Mucosa of rectum (tissue), 2 donors: ENCODE data around the gene NFE2.
"Not testable (repeated sequence)": the region's sequence is repeated elsewhere in the genome, so short reads cannot be mapped to it uniquely, and the experiment has no call there.

Source experiments
- H3K27ac ChIP-seq, 2 donors: one replicate each; pipeline ENCODE4 v1.7.0; 2013; ENCODE audit warnings: inconsistent platforms in 2 of 2, low read depth in 2 of 2, low read length in 2 of 2
- H3K27me3 ChIP-seq, 2 donors: one replicate each; pipeline ENCODE4 v1.7.0; 2013; ENCODE audit warnings: low read length in 2 of 2; ENCODE audit not compliant: control insufficient read depth in 2 of 2, insufficient read depth in 2 of 2
- H3K36me3 ChIP-seq, 2 donors: one replicate each; pipeline ENCODE4 v1.7.0; 2013; ENCODE audit warnings: low read length in 2 of 2; ENCODE audit not compliant: control insufficient read depth in 2 of 2, insufficient read depth in 2 of 2
- H3K4me1 ChIP-seq, 2 donors: one replicate each; pipeline ENCODE4 v1.7.0; 2013; ENCODE audit warnings: low read length in 2 of 2, mild to moderate bottlenecking in 1 of 2; ENCODE audit not compliant: control insufficient read depth in 2 of 2, insufficient read depth in 2 of 2
- H3K4me3 ChIP-seq, 2 donors: one replicate each; pipeline ENCODE4 v1.7.0; 2013; ENCODE audit warnings: low read length in 2 of 2
- H3K9ac ChIP-seq, 2 donors: one replicate each; pipeline ENCODE4 v1.7.0; 2013; ENCODE audit warnings: low read length in 2 of 2, low read depth in 1 of 2, mild to moderate bottlenecking in 1 of 2
- H3K9me3 ChIP-seq, 2 donors: one replicate each; pipeline ENCODE4 v1.7.0; 2013; ENCODE audit warnings: low read length in 2 of 2; ENCODE audit not compliant: control insufficient read depth in 2 of 2
- donor health status: healthy.
- donor health status: Normal muscosa, but diverticular disease.

The NFE2 gene

GRCh38 chr12:54281694-54282093, 19.1 kb downstream of the NFE2 start:
- Histone ChIP-seq H3K4me3 (peak overlapping the region; percentile 73 to 99), H3K36me3 (peaks cover 37 to 41% of the 10 kb centered on the region in 2 donors), H3K4me1 (peaks cover 50 to 60% of the 10 kb centered on the region in 2 donors), H3K27ac (peak overlapping the region; percentile 93 to 99), H3K9ac (peak overlapping the region; percentile 84 to 99)
- H3K27me3 ChIP-seq, H3K9me3 ChIP-seq: not testable (repeated sequence)

DNA sequence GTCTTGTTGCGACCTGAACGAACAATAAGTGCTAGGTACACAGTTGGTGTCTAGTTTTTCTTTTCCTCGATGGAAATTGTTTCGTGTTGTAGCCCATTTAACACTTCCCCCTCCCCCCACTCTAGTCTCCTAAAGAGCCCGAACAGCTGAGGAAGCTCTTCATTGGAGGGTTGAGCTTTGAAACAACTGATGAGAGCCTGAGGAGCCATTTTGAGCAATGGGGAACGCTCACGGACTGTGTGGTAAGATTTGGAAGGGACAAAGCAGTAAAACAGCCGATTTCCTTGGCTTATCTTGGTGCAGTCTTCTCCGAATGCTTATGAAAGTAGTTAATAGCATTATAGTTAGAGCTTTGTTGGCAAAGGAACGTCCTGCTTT, 19.6 kb downstream of the NFE2 start:
- H3K27me3 ChIP-seq, H3K9me3 ChIP-seq: not testable (repeated sequence)
- peaks cover 50 to 56% of the 10 kb centered on the region in 2 donors for H3K4me1 ChIP-seq
- H3K4me3 ChIP-seq, result peak overlapping the region; percentile 73 to 99
- H3K36me3 ChIP-seq, result peaks cover 33 to 37% of the 10 kb centered on the region in 2 donors
- peak overlapping the region; percentile 93 to 99 for H3K27ac ChIP-seq
- H3K9ac ChIP-seq, result peak overlapping the region; percentile 84 to 99

- no peaks in the 10 kb centered on the region for H3K9me3 ChIP-seq
- H3K9ac ChIP-seq, result peak within 1 kb of the TSS; percentile 84 to 99
- H3K27me3 ChIP-seq, result no peaks in the 10 kb centered on the region
- H3K4me3 ChIP-seq, result peak within 1 kb of the TSS; percentile 73 to 99
- H3K36me3 ChIP-seq, result peaks cover 27 to 31% of the 10 kb centered on the region in 2 donors
- H3K27ac ChIP-seq, result peak within 1 kb of the TSS; percentile 93 to 99
- peaks cover 47 to 50% of the 10 kb centered on the region in 2 donors for H3K4me1 ChIP-seq
Measured at GRCh38 chr12:54280468-54281260, 20.2 kb downstream of the NFE2 start, which contains the start of gene HNRNPA1. HNRNPA1 (plus strand) TSS chr12:54280726; CDS start chr12:54280808, 82 bp downstream.

DNA sequence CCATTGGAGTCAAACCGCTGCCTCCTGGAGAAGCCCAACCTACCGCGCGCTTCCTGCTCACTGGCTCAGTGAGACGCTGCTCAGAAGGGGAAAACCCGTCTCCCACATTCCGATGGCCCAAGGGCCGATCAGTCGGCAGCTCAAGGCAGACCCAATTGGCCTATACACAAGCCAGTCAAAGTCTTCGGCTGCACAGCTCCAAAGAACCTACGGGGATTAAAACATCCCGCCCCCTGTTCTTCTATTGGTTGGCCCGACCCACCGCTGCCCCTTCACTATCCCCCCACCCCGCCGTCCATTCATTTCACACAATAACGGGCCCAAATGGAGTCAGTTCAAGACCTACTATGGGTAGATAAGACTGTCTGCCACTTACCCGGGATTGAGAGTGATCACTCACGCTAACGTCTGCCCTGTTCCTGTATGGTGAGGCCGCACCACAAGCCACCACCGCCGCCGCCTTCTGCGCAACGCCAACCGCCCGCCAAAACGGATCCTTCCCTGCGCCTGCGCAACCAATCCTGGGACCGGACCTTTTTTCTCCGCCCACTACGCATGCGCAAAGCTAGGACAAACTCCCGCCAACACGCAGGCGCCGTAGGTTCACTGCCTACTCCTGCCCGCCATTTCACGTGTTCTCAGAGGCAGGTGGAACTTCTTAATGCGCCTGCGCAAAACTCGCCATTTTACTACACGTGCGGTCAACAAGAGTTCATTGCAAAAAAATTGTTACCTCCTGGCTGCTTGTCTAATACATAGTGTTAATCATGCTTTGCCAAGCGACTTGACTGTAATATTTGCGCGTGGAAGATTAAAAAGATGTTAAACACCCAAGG, 21.0 kb downstream of the NFE2 start, which contains the start of gene CBX5:
CBX5 (minus strand) TSS at position 491 of the 836 bp plus-strand sequence. CDS start 22,472 bp downstream, outside the sequence.
- H3K36me3 ChIP-seq, result peaks cover 25% of the 10 kb centered on the region in 2 donors
- peak within 1 kb of the TSS; percentile 84 to 99 for H3K9ac ChIP-seq
- peaks cover 39 to 44% of the 10 kb centered on the region in 2 donors for H3K4me1 ChIP-seq
- peak within 1 kb of the TSS; percentile 93 to 99 for H3K27ac ChIP-seq
- peak within 1 kb of the TSS; percentile 73 to 99 for H3K4me3 ChIP-seq
- H3K9me3 ChIP-seq, result no peaks in the 10 kb centered on the region
- no peaks in the 10 kb centered on the region for H3K27me3 ChIP-seq

GRCh38 chr12:54279227-54279631, 21.6 kb downstream of the NFE2 start:
- Histone ChIP-seq H3K4me3 (peak overlapping the region; percentile 73 to 94), H3K36me3 (peaks cover 23% of the 10 kb centered on the region in 2 donors), H3K27ac (peak overlapping the region; percentile 93 to 99), H3K4me1 (peaks cover 37 to 41% of the 10 kb centered on the region in 2 donors), H3K9ac (peak overlapping the region; percentile 77 to 98), H3K9me3 (no peaks in the 10 kb centered on the region), H3K27me3 (no peaks in the 10 kb centered on the region)

GRCh38 chr12:54277823-54278276, 23.0 kb downstream of the NFE2 start:
- peak overlapping the region in 1 of 2 donors; percentile 77 for H3K9ac ChIP-seq
- no peaks in the 10 kb centered on the region for H3K27me3 ChIP-seq
- no peaks in the 10 kb centered on the region for H3K9me3 ChIP-seq
- H3K36me3 ChIP-seq, result peaks cover 9 to 13% of the 10 kb centered on the region in 2 donors
- peaks cover 23 to 28% of the 10 kb centered on the region in 2 donors for H3K4me1 ChIP-seq
- no peak overlapping the region for H3K27ac ChIP-seq
- H3K4me3 ChIP-seq, result peak overlapping the region in 1 of 2 donors; percentile 94

- H3K27me3 ChIP-seq, result no peaks in the 10 kb centered on the region
- H3K27ac ChIP-seq, result no peak overlapping the region
- H3K9ac ChIP-seq, result no peak overlapping the region
- no peak overlapping the region for H3K4me3 ChIP-seq
- H3K4me1 ChIP-seq, result peaks cover 10 to 14% of the 10 kb centered on the region in 2 donors
- H3K9me3 ChIP-seq, result no peaks in the 10 kb centered on the region
- H3K36me3 ChIP-seq, result peaks cover 0 to 4% of the 10 kb centered on the region in 2 donors
Measured at GRCh38 chr12:54276368-54276767, 24.4 kb downstream of the NFE2 start.

DNA sequence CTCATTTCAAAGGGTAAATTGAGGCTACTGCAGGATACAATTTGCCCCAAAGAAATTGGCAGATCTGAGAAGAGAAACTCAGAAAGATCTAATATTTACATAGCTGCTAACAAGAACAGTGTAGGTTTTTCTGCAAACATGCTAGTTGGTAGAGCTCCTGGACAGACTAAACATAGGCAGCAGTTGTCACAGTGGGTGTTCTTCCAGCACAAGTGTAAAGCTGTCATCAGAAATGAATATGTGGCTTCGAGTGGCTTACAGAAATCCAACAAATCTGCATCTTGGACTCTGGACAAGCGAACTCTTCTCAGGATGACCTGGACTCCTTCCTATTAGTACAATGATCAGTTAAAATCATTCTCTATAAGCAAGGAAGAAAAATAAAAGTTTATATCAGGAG, 26.8 kb downstream of the NFE2 start:
- H3K27me3 ChIP-seq, result no peaks in the 10 kb centered on the region
- no peaks in the 10 kb centered on the region for H3K9me3 ChIP-seq
- peaks cover 9 to 12% of the 10 kb centered on the region in 2 donors for H3K4me1 ChIP-seq
- H3K36me3 ChIP-seq, result peaks cover 0 to 4% of the 10 kb centered on the region in 2 donors
- H3K27ac ChIP-seq, result no peak overlapping the region
- H3K4me3 ChIP-seq, result no peak overlapping the region
- H3K9ac ChIP-seq, result no peak overlapping the region

- Histone ChIP-seq H3K9me3 (no peaks in the 10 kb centered on the region), H3K4me3 (no peak overlapping the region), H3K36me3 (peaks cover 0 to 4% of the 10 kb centered on the region in 2 donors), H3K27ac (no peak overlapping the region), H3K27me3 (no peaks in the 10 kb centered on the region), H3K9ac (no peak overlapping the region), H3K4me1 (no peaks in the 10 kb centered on the region)
Measured at GRCh38 chr12:54272214-54272613, 28.6 kb downstream of the NFE2 start.
